Endodermal cell (in vitro differentiated cells): Measurements from ENCODE around the gene PRPF40B. TPM values are rescaled to one million over a fixed set of nuclear protein-coding genes. Genes with fewer than 3 reads are reported as not detected.

Experiments used
- DNase-seq: peaks from one replicate; pipeline ENCODE4 v3.0.0-alpha.2; 2017
- H3K27ac ChIP-seq: 2 replicates; pipeline ENCODE4 v1.5.1; 2013; ENCODE audit warnings: mild to moderate bottlenecking, low read depth, low read length, moderate library complexity
- H3K27me3 ChIP-seq: 2 replicates; pipeline ENCODE4 v1.6.1; 2013; ENCODE audit warnings: mild to moderate bottlenecking, low read length, moderate library complexity; ENCODE audit not compliant: insufficient read depth, control insufficient read depth, poor library complexity, severe bottlenecking
- H3K36me3 ChIP-seq: 2 replicates; pipeline ENCODE4 v1.7.0; 2013; ENCODE audit warnings: mild to moderate bottlenecking, low read length, moderate library complexity; ENCODE audit not compliant: control insufficient read depth, insufficient read depth
- H3K4me1 ChIP-seq: one replicate; pipeline ENCODE4 v1.7.0; 2013; ENCODE audit warnings: low read length; ENCODE audit not compliant: control insufficient read depth, insufficient read depth
- H3K4me3 ChIP-seq: 2 replicates; pipeline ENCODE4 v1.5.1; 2013; ENCODE audit warnings: mild to moderate bottlenecking, low read length, moderate library complexity
- H3K9ac ChIP-seq: 2 replicates; pipeline ENCODE4 v1.6.1; 2013; ENCODE audit warnings: mild to moderate bottlenecking, low read length, moderate library complexity; ENCODE audit not compliant: poor library complexity, severe bottlenecking; ENCODE audit errors: extremely low read depth
- H3K9me3 ChIP-seq: 2 replicates; pipeline ENCODE4 v1.6.1; 2013; ENCODE audit warnings: mild to moderate bottlenecking, low read length, moderate library complexity; ENCODE audit not compliant: control insufficient read depth
- H3K27ac Mint-ChIP-seq: 2 replicates; pipeline ENCODE4 v1.8.0; 2020; ENCODE audit warnings: mixed read lengths
- H3K27me3 Mint-ChIP-seq: 2 replicates; pipeline ENCODE4 v1.8.0; 2021; ENCODE audit warnings: mild to moderate bottlenecking, mixed read lengths; ENCODE audit not compliant: insufficient read depth
- H3K36me3 Mint-ChIP-seq: 2 replicates; pipeline ENCODE4 v1.8.0; 2020; ENCODE audit warnings: low read depth, mixed read lengths
- H3K4me1 Mint-ChIP-seq: 2 replicates; pipeline ENCODE4 v1.8.0; 2020; ENCODE audit warnings: mixed read lengths
- H3K4me3 Mint-ChIP-seq: 2 replicates; pipeline ENCODE4 v1.8.0; 2020; ENCODE audit warnings: mild to moderate bottlenecking, moderate library complexity, mixed read lengths
- H3K9me3 Mint-ChIP-seq: 2 replicates; pipeline ENCODE4 v1.8.0; 2020; ENCODE audit warnings: mild to moderate bottlenecking, mixed read lengths
- WGBS, 2 experiments: methylation state at CpG; one replicate each; pipeline versions ENCODE4 v1.1.5 to v1.1.7; 2013; ENCODE audit warnings: missing lambda C conversion rate in 2 of 2, mixed read lengths in 1 of 2; ENCODE audit not compliant: insufficient coverage in 1 of 2, insufficient read length in 1 of 2; 5-methylcytosine and 5-hydroxymethylcytosine counted together
- total RNA-seq, 2 donors: library from RNA; stranded (reverse); fragmentation: NEBNext Ultra II Directional in 1 of 2; extraction: Animal tissue kit (Norgen Biotek cat#: 25700) in 1 of 2; gene quantifications; 2 replicates in 1 of 2; 3 replicates in 1 of 2; pipeline ENCODE4 v1.2.1, GENCODE V29; 2021
- TF ChIP-seq, protein P1 (sequence below): fragments of 200-600 bp; sonication (generic); conservative IDR thresholded peaks from 2 replicates; pipeline ENCODE4 v1.5.0; 2021; ENCODE audit warnings: antibody characterized with exemption, mild to moderate bottlenecking

The PRPF40B gene
- total RNA-seq, 2 donors from 2014 or later, result 33.8 to 45.6 TPM

DNA sequence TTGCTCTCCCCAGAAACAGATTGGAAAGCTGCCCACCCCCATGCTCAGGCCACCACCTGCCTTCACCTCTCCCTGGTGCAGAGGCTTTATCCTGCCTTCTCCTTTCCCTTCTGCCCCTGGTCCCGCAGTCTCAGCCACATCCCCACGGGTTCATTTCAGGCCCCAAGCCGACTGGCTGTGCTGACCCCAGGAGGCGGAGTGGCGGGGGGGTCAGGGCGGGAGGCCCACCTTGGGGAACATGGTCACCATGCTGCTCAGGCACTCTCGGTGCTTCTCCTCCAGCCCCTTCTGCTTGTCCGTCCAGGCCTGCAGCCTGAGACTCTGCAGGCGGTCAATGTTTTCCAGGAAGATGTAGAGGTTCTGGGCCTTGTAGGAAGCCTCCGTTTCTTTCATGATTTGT, 24.8 kb upstream of the PRPF40B start:
- TF ChIP-seq, protein P1, sequence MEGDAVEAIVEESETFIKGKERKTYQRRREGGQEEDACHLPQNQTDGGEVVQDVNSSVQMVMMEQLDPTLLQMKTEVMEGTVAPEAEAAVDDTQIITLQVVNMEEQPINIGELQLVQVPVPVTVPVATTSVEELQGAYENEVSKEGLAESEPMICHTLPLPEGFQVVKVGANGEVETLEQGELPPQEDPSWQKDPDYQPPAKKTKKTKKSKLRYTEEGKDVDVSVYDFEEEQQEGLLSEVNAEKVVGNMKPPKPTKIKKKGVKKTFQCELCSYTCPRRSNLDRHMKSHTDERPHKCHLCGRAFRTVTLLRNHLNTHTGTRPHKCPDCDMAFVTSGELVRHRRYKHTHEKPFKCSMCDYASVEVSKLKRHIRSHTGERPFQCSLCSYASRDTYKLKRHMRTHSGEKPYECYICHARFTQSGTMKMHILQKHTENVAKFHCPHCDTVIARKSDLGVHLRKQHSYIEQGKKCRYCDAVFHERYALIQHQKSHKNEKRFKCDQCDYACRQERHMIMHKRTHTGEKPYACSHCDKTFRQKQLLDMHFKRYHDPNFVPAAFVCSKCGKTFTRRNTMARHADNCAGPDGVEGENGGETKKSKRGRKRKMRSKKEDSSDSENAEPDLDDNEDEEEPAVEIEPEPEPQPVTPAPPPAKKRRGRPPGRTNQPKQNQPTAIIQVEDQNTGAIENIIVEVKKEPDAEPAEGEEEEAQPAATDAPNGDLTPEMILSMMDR, result no peak
- Histone ChIP-seq H3K27ac (no peak overlapping the region), H3K9ac (no peak overlapping the region), H3K4me3 (no peak overlapping the region), H3K27me3 (no peaks in the 10 kb centered on the region), H3K4me1 (no peaks in the 10 kb centered on the region), H3K9me3 (no peaks in the 10 kb centered on the region), H3K36me3 (no peaks in the 10 kb centered on the region)
- WGBS, 2 experiments, result 80 to 93% methylated on average over 3 to 10 of the region's 10 CpGs
- no peaks in the 10 kb centered on the region for H3K9me3 Mint-ChIP-seq
- peak overlapping the region; percentile 58 for H3K27ac Mint-ChIP-seq
- no peak for DNase-seq
- H3K4me3 Mint-ChIP-seq, result no peak overlapping the region
- H3K27me3 Mint-ChIP-seq, result no peaks in the 10 kb centered on the region
- H3K4me1 Mint-ChIP-seq, result peaks cover 10% of the 10 kb centered on the region
- peaks cover 14% of the 10 kb centered on the region for H3K36me3 Mint-ChIP-seq

DNA sequence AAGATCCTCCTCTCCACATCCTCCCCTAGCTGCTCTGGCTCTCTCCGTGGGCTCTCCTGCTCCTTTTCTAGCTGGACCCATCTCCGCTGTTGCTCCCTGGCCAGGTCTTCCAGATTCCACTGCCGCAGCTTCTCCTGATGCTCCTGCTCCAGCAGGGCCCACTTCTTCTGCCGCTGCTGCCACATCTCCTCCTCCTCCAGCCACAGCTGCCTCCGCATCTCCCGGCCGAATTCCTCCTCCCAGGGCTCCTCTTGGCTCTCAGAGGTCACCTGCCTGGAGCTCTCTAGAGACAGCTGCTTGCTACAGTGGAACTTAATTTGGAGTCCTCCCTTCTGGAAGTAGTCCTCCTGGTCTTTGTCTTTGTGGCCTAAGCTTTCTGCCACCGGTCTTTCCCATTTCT, 23.4 kb upstream of the PRPF40B start:
- Histone ChIP-seq H3K4me1 (no peaks in the 10 kb centered on the region), H3K4me3 (no peak overlapping the region), H3K9ac (no peak overlapping the region), H3K9me3 (no peaks in the 10 kb centered on the region), H3K27me3 (no peaks in the 10 kb centered on the region), H3K27ac (no peak overlapping the region), H3K36me3 (no peaks in the 10 kb centered on the region)
- Mint-ChIP-seq H3K9me3 (no peaks in the 10 kb centered on the region), H3K4me1 (peaks cover 10% of the 10 kb centered on the region), H3K27ac (no peak overlapping the region), H3K27me3 (no peaks in the 10 kb centered on the region), H3K4me3 (no peak overlapping the region), H3K36me3 (peaks cover 10% of the 10 kb centered on the region)
- TF ChIP-seq, protein P1, result no peak
- DNase-seq, result no peak
- 94 to 100% methylated on average over 7 to 8 of the region's 8 CpGs for WGBS, 2 experiments

DNA sequence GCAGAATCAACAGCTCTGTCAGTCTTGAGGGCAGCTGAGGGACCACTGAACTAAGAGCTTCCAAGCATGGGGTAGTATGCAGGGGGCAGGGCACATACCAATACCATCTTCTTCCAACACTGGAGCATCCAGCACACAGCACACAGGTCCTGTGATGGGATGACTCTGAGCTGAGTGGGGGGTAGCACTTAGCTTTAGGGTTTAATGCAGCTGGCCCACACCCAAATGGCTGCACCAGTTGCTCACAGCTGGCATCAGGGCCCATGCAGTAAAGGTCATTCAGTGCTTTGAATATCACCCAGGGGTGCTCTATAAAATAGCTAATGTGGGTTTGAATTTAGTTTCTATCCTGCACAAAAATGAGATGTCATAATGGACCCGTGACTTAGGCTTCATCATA, 19.6 kb upstream of the PRPF40B start:
- 100% methylated on average over 1 of the region's 1 CpG for WGBS, 2 experiments
- no peaks in the 10 kb centered on the region for H3K9me3 Mint-ChIP-seq

More for the DNA sequence above, 19.6 kb upstream of the PRPF40B start:
- DNase-seq, result no peak
- H3K27me3 ChIP-seq, result no peaks in the 10 kb centered on the region
- Mint-ChIP-seq H3K4me1 (peaks cover 10% of the 10 kb centered on the region), H3K27me3 (peaks cover 3% of the 10 kb centered on the region), H3K36me3 (peaks cover 10% of the 10 kb centered on the region), H3K27ac (no peak overlapping the region), H3K4me3 (no peak overlapping the region)
- H3K4me1 ChIP-seq, result no peaks in the 10 kb centered on the region
- H3K36me3 ChIP-seq, result no peaks in the 10 kb centered on the region
- no peak overlapping the region for H3K9ac ChIP-seq
- TF ChIP-seq, protein P1, result no peak
- H3K9me3 ChIP-seq, result no peaks in the 10 kb centered on the region
- no peak overlapping the region for H3K27ac ChIP-seq
- H3K4me3 ChIP-seq, result no peak overlapping the region
